Naive thymus-derived CD4-positive, alpha-beta T cell (primary cell): ENCODE data around the gene TSPAN32. TPM values are rescaled to one million over a fixed set of nuclear protein-coding genes. Genes with fewer than 3 reads are reported as not detected.

Experiments
- ATAC-seq: fragments of 150-1000 bp; cut with Tn5 transposase; 2 replicates; pipeline ENCODE4 v1.10.0; 2021; ENCODE audit warnings: mild to moderate bottlenecking, moderate library complexity
- CTCF ChIA-PET: fragments of 350-600 bp; sonication (Branson Sonifier 250); formaldehyde crosslinking; loops from one replicate; lab custom pipeline; 2021; ENCODE audit warnings: antibody characterized with exemption; lab: Charles Lee
- POLR2A ChIA-PET: fragments of 350-600 bp; sonication (Branson Sonifier 250); formaldehyde crosslinking; loops from one replicate; lab custom pipeline; 2021; ENCODE audit warnings: antibody characterized with exemption, inconsistent platforms; lab: Charles Lee
- DNase-seq, 9 donors: peaks; one replicate each; pipeline versions ENCODE4 v3.0.0 to v3.0.0-alpha.2; 2020 to 2022; ENCODE audit warnings: mixed read lengths in 1 of 9
- H3K27ac ChIP-seq: one replicate; pipeline ENCODE4 v1.7.0; 2013; ENCODE audit warnings: mild to moderate bottlenecking, low read depth, low read length, moderate library complexity
- H3K27me3 ChIP-seq, 2 donors: one replicate each; pipeline ENCODE4 v1.7.0; 2013; ENCODE audit warnings: low read length in 2 of 2, mild to moderate bottlenecking in 2 of 2, moderate library complexity in 2 of 2; ENCODE audit not compliant: control insufficient read depth in 2 of 2, insufficient read depth in 2 of 2
- H3K36me3 ChIP-seq, 3 experiments: 1 replicate in 2 of 3; 2 replicates in 1 of 3; pipeline ENCODE4 v1.7.0; 2013; ENCODE audit warnings: low read length in 3 of 3, mild to moderate bottlenecking in 3 of 3, moderate library complexity in 1 of 3; ENCODE audit not compliant: insufficient read depth in 3 of 3, control insufficient read depth in 2 of 3
- H3K4me1 ChIP-seq, 2 donors: one replicate each; pipeline ENCODE4 v1.7.0; 2013; ENCODE audit warnings: low read length in 2 of 2, mild to moderate bottlenecking in 2 of 2, moderate library complexity in 1 of 2; ENCODE audit not compliant: control insufficient read depth in 2 of 2, insufficient read depth in 2 of 2
- H3K4me3 ChIP-seq: 2 replicates; pipeline ENCODE4 v1.7.0; 2013; ENCODE audit warnings: mild to moderate bottlenecking, low read length
- H3K9me3 ChIP-seq, 3 experiments: 1 replicate in 2 of 3; 2 replicates in 1 of 3; pipeline ENCODE4 v1.7.0; 2013; ENCODE audit warnings: low read length in 3 of 3; ENCODE audit not compliant: control insufficient read depth in 2 of 3
- H3K27ac Mint-ChIP-seq, 9 donors: one replicate each; pipeline ENCODE4 v1.8.0; 2020 to 2022; ENCODE audit warnings: mixed read lengths in 9 of 9, mild to moderate bottlenecking in 8 of 9, moderate library complexity in 5 of 9, inconsistent platforms in 2 of 9
- H3K27me3 Mint-ChIP-seq, 5 donors: one replicate each; pipeline ENCODE4 v1.8.0; 2021 to 2022; ENCODE audit warnings: mixed read lengths in 5 of 5, mild to moderate bottlenecking in 1 of 5
- H3K36me3 Mint-ChIP-seq, 5 donors: one replicate each; pipeline ENCODE4 v1.8.0; 2020 to 2022; ENCODE audit warnings: mixed read lengths in 5 of 5, mild to moderate bottlenecking in 3 of 5, inconsistent platforms in 1 of 5
- H3K4me1 Mint-ChIP-seq, 7 donors: one replicate each; pipeline ENCODE4 v1.8.0; 2020 to 2022; ENCODE audit warnings: mixed read lengths in 7 of 7, mild to moderate bottlenecking in 3 of 7, inconsistent platforms in 1 of 7
- H3K4me3 Mint-ChIP-seq, 10 donors: one replicate each; pipeline ENCODE4 v1.8.0; 2020 to 2022; ENCODE audit warnings: mild to moderate bottlenecking in 10 of 10, mixed read lengths in 10 of 10, moderate library complexity in 6 of 10, inconsistent platforms in 2 of 10
- H3K9me3 Mint-ChIP-seq, 11 donors: one replicate each; pipeline ENCODE4 v1.8.0; 2020 to 2022; ENCODE audit warnings: mixed read lengths in 11 of 11, mild to moderate bottlenecking in 4 of 11, inconsistent platforms in 1 of 11, moderate library complexity in 1 of 11
- intact Hi-C, 2 donors: fragments of 100-400 bp; cut with micrococcal nuclease; formaldehyde crosslinking; loops; one replicate each; pipeline ENCODE4 v1.15.1; 2023
- polyA plus RNA-seq, 2 donors: library from polyadenylated mRNA; unstranded; fragments of 300-500 nt; fragmentation: Illumina TruSeq; gene quantifications; one replicate each; pipeline ENCODE4 v1.2.3, GENCODE V29; 2021
- total RNA-seq, 6 experiments: library from RNA in 5 of 6; stranded (reverse) in 5 of 6; gene quantifications; 1 replicate in 5 of 6; 2 replicates in 1 of 6; pipeline ENCODE4 v1.2.3 and lab custom pipeline; 2021 to 2026

TSPAN32 gene
- total and polyA plus RNA-seq, 7 experiments from 2014 or later = 15.7 to 116 (median 63.9) TPM

DNA sequence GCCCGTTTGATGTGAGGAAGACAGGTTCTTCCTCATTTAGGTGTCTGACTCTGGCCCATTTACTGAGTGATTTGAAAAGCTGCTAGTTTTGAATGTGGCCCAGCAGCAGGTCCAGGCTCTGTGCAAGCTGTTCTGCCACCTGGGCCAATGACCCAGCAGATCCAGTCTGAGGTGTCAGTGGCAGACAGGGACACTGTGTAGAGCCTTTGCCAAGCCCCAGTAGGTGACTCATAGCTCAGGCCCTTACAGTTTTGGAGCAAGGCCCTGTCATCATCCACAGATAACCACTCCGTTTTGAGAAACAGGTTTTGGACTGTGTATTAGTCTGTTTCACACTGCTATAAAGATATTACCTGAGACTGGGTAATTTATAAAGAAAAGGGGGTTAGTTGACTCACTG lies 23.9 kb downstream of the TSPAN32 start:
- H3K4me3 ChIP-seq = no peak overlapping the region
- no peaks in the 10 kb centered on the region for H3K27me3 ChIP-seq
- ATAC-seq = no peak
- Mint-ChIP-seq H3K9me3 (peaks cover 0 to 13% (median 2%) of the 10 kb centered on the region in 11 donors), H3K4me1 (peaks cover 0 to 3% (median 0%) of the 10 kb centered on the region in 7 donors), H3K36me3 (no peaks in the 10 kb centered on the region), H3K27me3 (peaks cover 10 to 31% (median 16%) of the 10 kb centered on the region in 5 donors), H3K4me3 (no peak overlapping the region), H3K27ac (no peak overlapping the region)
- no peak for DNase-seq
- ChIA-PET CTCF (no interaction called here), POLR2A (interaction anchor here (0.6 kb wide), 1 partner anchor 174 kb away, joined by 3 read pairs; no protein-coding TSS in a partner anchor)
- no peaks in the 10 kb centered on the region for H3K36me3 ChIP-seq
- H3K27ac ChIP-seq = no peak overlapping the region
- no peaks in the 10 kb centered on the region for H3K4me1 ChIP-seq
- H3K9me3 ChIP-seq = no peaks in the 10 kb centered on the region
- intact Hi-C loops = no loop called here

DNA sequence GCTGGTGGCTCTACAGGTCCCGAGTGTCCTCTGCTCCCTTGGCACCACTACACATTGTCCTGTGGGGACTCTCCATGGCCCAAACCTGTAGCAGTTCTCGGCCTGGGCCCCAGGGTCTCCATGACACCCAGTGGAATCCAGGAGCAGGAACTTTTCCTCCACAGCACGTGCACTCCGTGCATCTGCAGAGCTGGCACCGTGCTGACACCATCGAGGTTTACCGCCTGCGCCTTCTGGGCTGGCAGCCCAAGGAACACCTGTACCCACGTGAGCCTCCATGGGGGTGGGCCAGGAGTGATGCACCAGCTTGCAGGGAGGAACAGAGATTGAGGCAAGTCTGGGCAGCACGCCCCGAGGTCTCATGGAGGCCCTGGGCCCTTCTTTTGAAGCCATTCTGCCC lies 25.2 kb downstream of the TSPAN32 start:
- intact Hi-C loops = no loop called here
- H3K27me3 Mint-ChIP-seq = peaks cover 10 to 39% (median 16%) of the 10 kb centered on the region in 5 donors
- no peak for ATAC-seq
- H3K4me3 ChIP-seq = no peak overlapping the region
- H3K27ac Mint-ChIP-seq = no peak overlapping the region
- H3K9me3 ChIP-seq = no peaks in the 10 kb centered on the region
- H3K27me3 ChIP-seq = no peaks in the 10 kb centered on the region
- no peak overlapping the region for H3K4me3 Mint-ChIP-seq
- no peaks in the 10 kb centered on the region for H3K4me1 ChIP-seq
- ChIA-PET POLR2A (no interaction called here), CTCF (no interaction called here)
- H3K36me3 ChIP-seq = no peaks in the 10 kb centered on the region
- no peak for DNase-seq
- H3K4me1 Mint-ChIP-seq = no peaks in the 10 kb centered on the region
- H3K27ac ChIP-seq = no peak overlapping the region
- H3K9me3 Mint-ChIP-seq = peaks cover 0 to 22% (median 6%) of the 10 kb centered on the region in 11 donors
- no peaks in the 10 kb centered on the region for H3K36me3 Mint-ChIP-seq

DNA sequence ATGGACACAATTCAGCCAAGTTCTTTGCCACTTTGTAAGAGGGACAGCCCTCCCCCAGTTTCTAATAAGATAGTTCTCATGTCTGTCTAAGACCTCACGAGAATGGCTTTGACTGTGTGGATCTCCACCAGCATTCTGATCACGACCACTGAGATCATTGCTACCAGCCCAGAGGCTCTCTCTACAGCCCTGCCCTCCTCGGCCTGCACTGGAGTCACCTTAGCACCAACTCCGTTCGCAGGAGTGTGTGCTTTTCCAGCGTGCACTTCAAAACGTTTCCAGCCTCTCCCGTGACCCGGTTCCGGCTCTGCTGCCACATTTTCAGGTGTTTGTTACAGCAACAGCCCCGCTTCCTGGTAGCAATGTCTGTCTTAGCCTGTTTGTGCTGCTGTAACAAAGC lies 26.2 kb downstream of the TSPAN32 start:
- CTCF ChIA-PET = no interaction called here
- DNase-seq (no peak), ATAC-seq (no peak)
- H3K27me3 Mint-ChIP-seq = peaks cover 7 to 39% (median 16%) of the 10 kb centered on the region in 5 donors
- Histone ChIP-seq H3K4me3 (no peak overlapping the region), H3K9me3 (no peaks in the 10 kb centered on the region), H3K4me1 (no peaks in the 10 kb centered on the region), H3K27ac (no peak overlapping the region), H3K27me3 (no peaks in the 10 kb centered on the region), H3K36me3 (no peaks in the 10 kb centered on the region)
- POLR2A ChIA-PET = no interaction called here
- peak overlapping the region in 1 of 9 donors; percentile 72 for H3K27ac Mint-ChIP-seq
- intact Hi-C loops = no loop called here
- H3K4me3 Mint-ChIP-seq = no peak overlapping the region
- H3K4me1 Mint-ChIP-seq = no peaks in the 10 kb centered on the region
- H3K36me3 Mint-ChIP-seq = no peaks in the 10 kb centered on the region
- H3K9me3 Mint-ChIP-seq = peaks cover 0 to 18% (median 6%) of the 10 kb centered on the region in 11 donors

DNA sequence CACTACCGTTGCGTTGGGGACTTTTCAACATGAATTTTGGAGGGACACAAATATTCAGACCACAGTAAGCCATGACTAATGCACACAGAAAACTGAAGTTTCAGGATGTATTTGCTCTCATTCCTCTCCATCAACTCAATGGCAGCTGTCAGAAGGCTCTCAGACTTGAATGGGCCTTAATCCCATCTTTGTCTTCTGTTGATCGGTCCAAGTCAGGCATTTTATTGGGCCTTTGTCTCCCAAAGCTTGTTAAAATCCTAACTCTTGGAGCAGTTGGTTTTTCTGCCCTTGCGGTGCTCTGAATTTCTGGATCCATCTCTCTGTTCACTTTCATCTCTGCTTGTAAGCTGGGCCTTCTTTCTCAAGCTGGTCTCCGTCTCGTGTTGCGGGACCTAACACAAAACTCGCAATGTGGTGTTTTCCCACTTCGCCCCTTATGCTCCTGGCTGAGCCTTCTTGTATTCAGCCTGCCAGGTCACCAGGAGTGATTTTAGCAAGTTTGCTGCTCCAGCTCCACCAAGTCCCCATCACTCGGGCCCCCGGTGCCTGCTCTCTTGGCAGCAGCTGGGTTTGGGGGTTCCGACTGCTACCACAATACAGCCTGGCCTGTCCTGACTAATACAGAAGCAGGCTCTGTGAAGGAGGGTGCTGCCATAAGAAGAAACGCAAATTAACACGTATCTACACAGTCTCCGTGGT lies 27.0 kb downstream of the TSPAN32 start:
- Mint-ChIP-seq H3K36me3 (no peaks in the 10 kb centered on the region), H3K4me1 (no peaks in the 10 kb centered on the region), H3K9me3 (peaks cover 0 to 16% (median 4%) of the 10 kb centered on the region in 11 donors), H3K4me3 (no peak overlapping the region), H3K27ac (no peak overlapping the region), H3K27me3 (peaks cover 0 to 39% (median 16%) of the 10 kb centered on the region in 5 donors)
- Histone ChIP-seq H3K4me1 (no peaks in the 10 kb centered on the region), H3K27ac (no peak overlapping the region), H3K4me3 (no peak overlapping the region), H3K36me3 (no peaks in the 10 kb centered on the region), H3K27me3 (no peaks in the 10 kb centered on the region), H3K9me3 (no peaks in the 10 kb centered on the region)
- ATAC-seq (no peak), DNase-seq (no peak)
- intact Hi-C loops = no loop called here
- ChIA-PET POLR2A (no interaction called here), CTCF (no interaction called here)

DNA sequence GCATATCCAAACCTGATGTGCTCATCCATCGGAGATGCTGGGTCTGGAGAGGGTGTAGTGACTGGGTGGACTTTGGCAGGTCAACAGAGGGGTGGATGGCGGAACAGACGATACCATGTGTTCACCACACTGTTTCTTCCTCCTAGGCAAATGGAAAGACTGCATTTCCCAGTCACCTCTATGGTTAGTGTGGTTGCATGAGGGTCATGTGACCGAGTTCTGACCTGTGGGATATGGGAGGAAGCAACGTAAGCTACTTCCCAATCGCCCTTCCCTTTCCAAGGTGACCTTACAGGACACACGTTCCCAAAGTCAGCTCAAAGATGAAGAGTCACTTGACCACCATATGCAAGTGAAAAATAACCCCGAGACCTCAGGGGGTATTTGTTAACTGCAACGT lies 27.7 kb downstream of the TSPAN32 start:
- H3K27me3 ChIP-seq = no peaks in the 10 kb centered on the region
- intact Hi-C loops = no loop called here
- DNase-seq = no peak
- Mint-ChIP-seq H3K4me3 (no peak overlapping the region), H3K9me3 (peaks cover 0 to 16% (median 4%) of the 10 kb centered on the region in 11 donors), H3K4me1 (no peaks in the 10 kb centered on the region), H3K27me3 (peaks cover 0 to 39% (median 16%) of the 10 kb centered on the region in 5 donors), H3K27ac (no peak overlapping the region), H3K36me3 (no peaks in the 10 kb centered on the region)
- no peak for ATAC-seq
- no peak overlapping the region for H3K4me3 ChIP-seq
- H3K36me3 ChIP-seq = no peaks in the 10 kb centered on the region
- H3K27ac ChIP-seq = no peak overlapping the region
- CTCF ChIA-PET = interaction anchor here (0.7 kb wide), 1 partner anchor 758 kb away, joined by 4 read pairs; no protein-coding TSS in a partner anchor
- POLR2A ChIA-PET = no interaction called here
- no peaks in the 10 kb centered on the region for H3K9me3 ChIP-seq
- H3K4me1 ChIP-seq = no peaks in the 10 kb centered on the region

DNA sequence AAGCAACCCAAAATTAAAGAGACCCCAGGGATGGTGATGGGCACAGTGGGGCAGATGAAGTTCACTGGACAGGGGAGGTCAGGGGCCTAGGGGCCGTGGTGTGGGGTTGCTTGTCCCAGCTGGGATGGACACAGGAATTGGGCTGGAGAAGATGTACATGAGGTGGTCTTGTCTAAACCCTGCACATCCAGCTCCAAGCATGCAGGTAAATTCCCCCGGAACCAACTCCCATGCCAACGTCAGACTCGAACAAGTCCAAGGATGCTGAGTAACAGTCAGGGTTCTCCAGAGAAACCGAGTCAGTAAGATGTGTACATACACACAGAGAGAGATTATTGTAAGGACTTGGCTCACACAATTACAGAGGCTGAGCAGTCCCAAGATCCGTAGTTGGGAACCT lies 28.9 kb downstream of the TSPAN32 start:
- DNase-seq = no peak
- H3K27me3 Mint-ChIP-seq = peaks cover 0 to 35% (median 13%) of the 10 kb centered on the region in 5 donors
- H3K27ac Mint-ChIP-seq = no peak overlapping the region
- Histone ChIP-seq H3K27ac (no peak overlapping the region), H3K9me3 (no peaks in the 10 kb centered on the region), H3K36me3 (no peaks in the 10 kb centered on the region), H3K4me3 (no peak overlapping the region), H3K27me3 (no peaks in the 10 kb centered on the region), H3K4me1 (no peaks in the 10 kb centered on the region)
- intact Hi-C loops = no loop called here
- ChIA-PET CTCF (no interaction called here), POLR2A (no interaction called here)
- H3K9me3 Mint-ChIP-seq = peaks cover 0 to 16% (median 4%) of the 10 kb centered on the region in 11 donors
- no peaks in the 10 kb centered on the region for H3K4me1 Mint-ChIP-seq
- peaks cover 0 to 3% (median 0%) of the 10 kb centered on the region in 5 donors for H3K36me3 Mint-ChIP-seq
- ATAC-seq = no peak
- H3K4me3 Mint-ChIP-seq = no peak overlapping the region

DNA sequence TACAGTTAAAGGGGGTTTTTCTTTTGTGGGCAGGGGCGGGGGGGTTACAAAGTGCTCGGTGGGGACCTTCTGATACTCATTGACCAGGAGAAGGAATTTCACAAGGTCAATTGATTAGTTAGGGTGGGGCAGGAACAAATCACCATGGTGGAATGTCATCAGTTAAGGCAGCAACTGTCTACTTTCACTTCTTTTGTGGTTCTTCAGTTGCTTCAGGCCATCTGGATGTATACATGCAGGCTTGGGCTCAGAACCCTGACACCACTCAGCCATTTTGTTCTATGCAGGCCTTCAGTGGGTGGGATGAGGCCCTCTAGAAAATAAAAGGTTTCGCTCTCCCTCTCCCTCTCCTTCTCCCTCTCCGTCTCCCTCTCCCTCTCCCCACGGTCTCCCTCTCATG lies 29.6 kb downstream of the TSPAN32 start:
- H3K27me3 Mint-ChIP-seq = peaks cover 0 to 35% (median 16%) of the 10 kb centered on the region in 5 donors
- no peak overlapping the region for H3K27ac Mint-ChIP-seq
- Histone ChIP-seq H3K4me1 (no peaks in the 10 kb centered on the region), H3K9me3 (no peaks in the 10 kb centered on the region), H3K27me3 (no peaks in the 10 kb centered on the region), H3K36me3 (no peaks in the 10 kb centered on the region), H3K4me3 (no peak overlapping the region), H3K27ac (no peak overlapping the region)
- no peaks in the 10 kb centered on the region for H3K4me1 Mint-ChIP-seq
- H3K4me3 Mint-ChIP-seq = no peak overlapping the region
- ATAC-seq (no peak), DNase-seq (no peak)
- peaks cover 0 to 3% (median 0%) of the 10 kb centered on the region in 5 donors for H3K36me3 Mint-ChIP-seq
- CTCF ChIA-PET = no interaction called here
- POLR2A ChIA-PET = no interaction called here
- intact Hi-C loops = no loop called here
- peaks cover 0 to 16% (median 4%) of the 10 kb centered on the region in 11 donors for H3K9me3 Mint-ChIP-seq
